H7 (cell line): ENCODE data around the gene DNAJC3. TPM values are rescaled to one million over a fixed set of nuclear protein-coding genes. Genes with fewer than 3 reads are reported as not detected.
"Not testable (repeated sequence)": the region's sequence is repeated elsewhere in the genome, so short reads cannot be mapped to it uniquely, and the experiment has no call there.

Experiments
- DNase-seq: peaks from one replicate; pipeline ENCODE4 v3.0.0; 2012
- H3K27me3 ChIP-seq: 2 replicates; pipeline ENCODE4 v1.6.0; 2011; ENCODE audit warnings: mild to moderate bottlenecking, low read length; ENCODE audit not compliant: control insufficient read depth, insufficient read depth
- H3K36me3 ChIP-seq: replicated peaks from 2 replicates; pipeline ENCODE4 v1.5.1; 2011; ENCODE audit warnings: low read length; ENCODE audit not compliant: control insufficient read depth, insufficient read depth
- H3K4me3 ChIP-seq: 2 replicates; pipeline ENCODE4 v1.5.1; 2011; ENCODE audit warnings: low read depth, mild to moderate bottlenecking, control low read depth, low read length, moderate library complexity; ENCODE audit not compliant: insufficient read depth
- total RNA-seq: library from RNA; depleted of rRNA; stranded (reverse); fragments of >200 nt; shearing (Covaris generic); gene quantifications from 2 replicates; pipeline ENCODE4 v1.2.3, GENCODE V29; 2014

DNAJC3 gene
- total RNA-seq, 1 experiment from 2014 or later = 14.0 TPM

DNA sequence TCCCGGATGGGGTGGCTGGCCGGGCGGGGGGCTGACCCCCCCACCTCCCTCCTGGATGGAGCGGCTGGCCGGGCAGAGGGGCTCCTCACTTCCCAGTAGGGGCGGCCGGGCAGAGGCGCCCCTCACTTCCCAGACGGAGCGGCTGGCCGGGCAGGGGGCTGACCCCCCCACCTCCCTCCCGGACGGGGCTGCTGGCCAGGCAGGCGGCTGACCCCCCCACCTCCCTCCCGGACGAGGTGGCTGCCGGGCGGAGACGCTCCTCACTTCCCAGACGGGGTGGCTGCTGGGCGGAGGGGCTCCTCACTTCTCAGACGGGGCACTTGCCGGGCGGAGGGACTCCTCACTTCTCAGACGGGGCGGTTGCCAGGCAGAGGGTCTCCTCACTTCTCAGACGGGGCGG, 14.0 kb downstream of the DNAJC3 start:
- H3K27me3 ChIP-seq, H3K36me3 ChIP-seq, DNase-seq, H3K4me3 ChIP-seq: not testable (repeated sequence)

DNA sequence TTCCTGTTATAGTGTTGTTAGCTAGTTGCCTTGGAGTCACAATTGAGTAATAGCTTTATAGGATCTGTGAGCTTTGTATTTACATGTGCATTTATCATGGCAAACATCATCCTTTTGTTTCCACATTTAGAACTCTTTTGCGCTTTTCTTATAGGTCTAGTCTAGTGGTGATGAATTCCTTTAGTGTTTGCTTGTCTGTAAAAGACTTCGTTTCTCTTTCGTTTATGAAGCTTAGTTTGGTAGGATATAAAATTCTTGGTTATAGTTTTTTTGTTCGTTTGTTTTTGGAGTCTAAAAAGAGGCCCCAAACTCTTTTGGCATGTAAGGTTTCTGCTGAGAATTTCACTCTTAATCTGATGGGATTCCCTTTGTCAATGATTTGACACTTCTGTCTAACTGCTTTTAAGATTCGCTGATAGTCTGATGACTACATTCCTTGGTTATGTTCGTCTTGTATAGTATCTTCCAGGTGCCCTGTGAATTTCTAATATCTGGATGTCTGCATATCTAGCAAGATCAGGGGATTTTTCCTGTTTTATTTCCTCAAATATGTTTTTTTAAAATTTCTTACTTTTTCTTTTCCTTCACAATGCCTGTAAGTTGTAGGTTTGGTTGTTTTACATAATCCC, 20.2 kb downstream of the DNAJC3 start:
- Histone ChIP-seq H3K27me3 (no peaks in the 10 kb centered on the region), H3K4me3 (no peak overlapping the region), H3K36me3 (no peaks in the 10 kb centered on the region)
- no peak for DNase-seq

DNA sequence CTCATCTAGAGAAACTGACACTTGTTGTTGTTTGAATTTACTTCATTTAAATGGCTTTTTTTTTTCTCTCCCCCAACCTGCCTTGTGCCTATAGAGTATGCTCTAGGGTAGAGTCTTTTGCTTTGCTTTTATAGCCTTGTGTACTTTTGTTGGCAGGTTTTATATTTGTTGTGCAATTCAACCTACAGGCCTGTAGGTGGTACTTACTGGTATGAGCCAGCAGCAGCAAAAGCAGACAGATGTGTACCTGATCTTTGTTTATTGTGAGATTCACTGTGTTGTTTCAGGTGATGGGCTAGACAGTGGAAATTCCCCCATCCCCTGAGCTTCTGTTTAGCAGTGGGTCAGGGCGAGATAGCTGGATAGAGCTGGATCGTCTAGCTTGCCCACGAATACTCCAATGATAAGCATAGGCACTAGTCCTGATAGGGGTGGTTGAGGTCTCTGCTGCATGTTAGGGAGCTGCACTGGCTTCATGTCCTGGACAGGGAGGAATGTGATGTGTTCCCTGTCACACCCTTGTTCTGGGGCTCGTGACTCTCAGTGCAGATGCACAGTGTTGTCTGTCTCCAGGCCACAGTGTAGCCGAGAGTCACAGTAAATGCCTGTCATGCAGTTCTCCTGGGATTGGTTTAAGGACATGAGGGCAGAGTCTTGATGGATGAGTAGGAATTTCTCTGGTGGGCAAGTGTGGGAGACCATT, 21.3 kb downstream of the DNAJC3 start:
- DNase-seq = peak; percentile 30
- Histone ChIP-seq H3K27me3 (no peaks in the 10 kb centered on the region), H3K4me3 (no peak overlapping the region), H3K36me3 (no peaks in the 10 kb centered on the region)

DNA sequence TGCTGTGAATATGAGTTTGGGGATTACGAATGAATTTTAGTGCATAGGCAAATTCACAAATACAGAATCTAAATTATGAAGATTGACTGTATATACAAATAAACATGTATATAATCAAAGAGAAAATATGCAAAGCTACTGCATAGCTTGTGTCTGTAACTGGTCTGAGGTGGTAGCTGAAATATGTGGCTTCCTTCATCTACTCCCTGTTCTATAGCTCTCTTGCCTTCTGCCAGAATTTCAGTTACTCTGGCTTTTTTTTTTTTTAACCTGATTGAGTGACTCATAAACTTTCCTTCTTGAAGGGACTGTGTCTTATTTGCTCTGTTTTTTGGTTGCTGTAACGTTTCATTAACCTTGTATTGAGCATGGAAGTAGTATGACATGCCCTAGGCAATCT, 26.6 kb downstream of the DNAJC3 start:
- Histone ChIP-seq H3K4me3 (no peak overlapping the region), H3K27me3 (no peaks in the 10 kb centered on the region), H3K36me3 (no peaks in the 10 kb centered on the region)
- no peak for DNase-seq

DNA sequence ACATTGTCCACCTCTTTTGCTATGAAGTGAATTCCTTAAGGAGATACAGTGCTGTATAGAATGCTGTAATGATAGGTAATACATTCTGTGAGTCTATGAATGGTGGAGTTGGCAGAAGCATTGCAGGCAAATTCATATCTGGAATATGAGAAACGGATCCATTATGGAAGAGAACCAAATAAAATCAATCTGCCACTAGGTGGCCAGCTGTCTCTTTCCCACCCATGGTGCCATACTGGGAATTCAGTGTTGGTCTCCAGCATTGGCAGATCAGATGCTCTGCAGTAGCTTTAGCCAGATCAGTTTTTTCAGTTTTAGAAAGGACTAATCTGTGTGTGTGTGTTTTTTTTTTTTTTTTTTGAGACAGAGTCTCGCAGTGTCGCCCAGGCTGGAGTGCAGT, 27.6 kb downstream of the DNAJC3 start:
- Histone ChIP-seq H3K4me3 (no peak overlapping the region), H3K27me3 (no peaks in the 10 kb centered on the region), H3K36me3 (no peaks in the 10 kb centered on the region)
- peak; percentile 29 for DNase-seq

DNA sequence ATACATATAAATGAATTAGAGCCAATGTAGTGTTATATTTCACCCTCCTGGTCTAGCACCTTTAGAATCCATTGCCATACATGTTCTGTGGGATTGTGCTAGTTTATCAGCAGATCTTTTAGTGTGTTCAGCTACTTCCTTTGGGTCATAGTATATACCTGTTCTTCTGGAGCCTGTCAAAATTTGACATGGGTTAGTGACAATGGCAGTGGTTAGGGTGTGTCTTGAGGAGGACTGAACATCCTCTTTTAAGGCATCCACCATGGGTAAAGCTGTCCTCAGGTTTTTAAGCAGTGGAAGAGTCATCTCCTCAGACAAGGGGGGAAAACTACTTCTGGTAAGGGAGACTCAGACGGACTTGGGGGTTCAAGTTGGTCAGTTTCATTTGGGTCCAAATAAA, 29.4 kb downstream of the DNAJC3 start:
- Histone ChIP-seq H3K27me3 (no peaks in the 10 kb centered on the region), H3K36me3 (no peaks in the 10 kb centered on the region), H3K4me3 (no peak overlapping the region)
- no peak for DNase-seq

DNA sequence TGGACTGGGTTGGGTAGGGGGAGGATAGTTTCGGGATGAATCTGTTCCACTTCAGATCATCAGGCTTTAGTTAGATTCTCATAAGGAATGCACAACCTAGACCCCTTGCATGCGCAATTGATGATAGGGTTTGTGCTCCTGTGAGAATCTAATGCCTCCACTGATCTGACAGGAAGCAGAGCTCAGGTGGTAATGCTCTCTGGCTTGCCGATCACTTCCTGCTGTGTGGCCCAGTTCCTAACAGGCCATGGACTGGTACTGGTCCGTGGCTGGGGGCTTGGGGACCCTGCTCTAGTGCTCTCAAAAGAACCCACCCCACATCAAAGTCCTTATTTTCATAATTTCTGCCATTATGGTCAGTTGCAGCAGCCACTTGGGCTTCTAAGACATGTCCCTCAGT, 30.1 kb downstream of the DNAJC3 start:
- no peak for DNase-seq
- no peaks in the 10 kb centered on the region for H3K27me3 ChIP-seq
- no peaks in the 10 kb centered on the region for H3K36me3 ChIP-seq
- H3K4me3 ChIP-seq = no peak overlapping the region

- Histone ChIP-seq H3K36me3 (no peaks in the 10 kb centered on the region), H3K27me3 (no peaks in the 10 kb centered on the region), H3K4me3 (no peak overlapping the region)
- no peak for DNase-seq
Observed at GRCh38 chr13:95707442-95708390, 30.8 kb downstream of the DNAJC3 start.

GRCh38 chr13:95708391-95708774, 31.4 kb downstream of the DNAJC3 start:
- H3K36me3 ChIP-seq = no peaks in the 10 kb centered on the region
- no peak overlapping the region for H3K4me3 ChIP-seq
- no peak for DNase-seq
- no peaks in the 10 kb centered on the region for H3K27me3 ChIP-seq

- no peaks in the 10 kb centered on the region for H3K36me3 ChIP-seq
- no peak for DNase-seq
- no peak overlapping the region for H3K4me3 ChIP-seq
- H3K27me3 ChIP-seq = no peaks in the 10 kb centered on the region
Observed at GRCh38 chr13:95708811-95709500, 32.0 kb downstream of the DNAJC3 start.

GRCh38 chr13:95710313-95710712, 33.4 kb downstream of the DNAJC3 start:
- no peak overlapping the region for H3K4me3 ChIP-seq
- no peaks in the 10 kb centered on the region for H3K27me3 ChIP-seq
- DNase-seq = no peak
- no peaks in the 10 kb centered on the region for H3K36me3 ChIP-seq

DNA sequence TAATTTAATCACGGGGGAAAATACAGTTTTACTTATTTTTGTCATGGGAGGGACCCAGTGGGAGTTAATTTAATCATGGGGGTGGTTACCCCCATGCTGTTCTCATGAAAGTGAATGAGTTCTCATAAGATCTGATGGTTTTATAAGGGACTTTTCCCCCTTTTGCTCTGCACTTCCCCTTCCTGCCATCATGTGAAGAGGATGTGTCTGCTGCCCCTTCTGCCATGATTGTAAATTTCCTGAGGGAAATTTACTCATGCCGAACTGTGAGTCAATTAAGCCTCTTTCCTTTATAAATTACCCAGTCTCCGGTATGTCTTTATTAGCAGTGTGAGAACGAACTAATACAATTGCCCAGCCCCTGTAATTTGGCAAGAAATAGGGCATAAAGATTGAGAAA, 35.9 kb downstream of the DNAJC3 start:
- H3K27me3 ChIP-seq, H3K36me3 ChIP-seq, H3K4me3 ChIP-seq, DNase-seq: not testable (repeated sequence)

GRCh38 chr13:95713651-95714050, 36.7 kb downstream of the DNAJC3 start:
- Histone ChIP-seq H3K4me3 (no peak overlapping the region), H3K27me3 (no peaks in the 10 kb centered on the region), H3K36me3 (no peaks in the 10 kb centered on the region)
- DNase-seq = no peak

DNA sequence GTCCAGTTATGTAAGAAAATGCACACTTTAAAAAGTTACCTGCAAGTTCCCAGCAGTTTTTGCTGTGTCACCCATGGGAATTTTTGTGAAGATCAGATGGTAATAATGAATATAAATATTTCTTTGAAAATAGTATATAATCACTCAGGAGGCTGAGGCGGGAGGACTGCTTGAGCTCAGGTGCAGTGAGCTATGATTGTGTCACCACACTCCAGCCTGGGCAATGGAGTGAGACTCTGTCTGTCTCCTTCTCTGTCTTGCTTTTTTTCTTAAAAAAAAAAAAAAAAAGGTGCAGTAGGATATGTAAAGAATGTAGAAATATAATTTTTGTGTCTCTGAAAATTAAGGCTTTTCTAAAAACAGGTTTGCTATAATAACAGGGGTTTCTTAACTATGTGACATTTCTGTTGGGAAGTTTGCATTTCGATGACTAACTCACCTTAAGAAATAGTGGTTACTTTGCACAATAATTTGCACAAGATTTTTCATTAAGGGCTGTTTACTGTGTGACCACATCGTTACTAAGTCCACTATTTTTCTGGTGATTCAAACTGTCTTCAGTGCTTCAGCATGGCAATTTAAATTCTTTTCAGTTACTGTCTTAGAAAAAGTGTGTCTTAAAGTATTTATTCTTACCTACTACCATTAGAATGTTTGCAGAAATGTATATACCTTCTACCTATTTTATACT, 37.3 kb downstream of the DNAJC3 start:
- no peak for DNase-seq
- Histone ChIP-seq H3K4me3 (no peak overlapping the region), H3K27me3 (no peaks in the 10 kb centered on the region), H3K36me3 (no peaks in the 10 kb centered on the region)
